CD4-positive, alpha-beta memory T cell (primary cell): Measurements from ENCODE around the gene TMBIM6. TPM values are rescaled to one million over a fixed set of nuclear protein-coding genes. Genes with fewer than 3 reads are reported as not detected.
"Not testable (repeated sequence)": the region's sequence is repeated elsewhere in the genome, so short reads cannot be mapped to it uniquely, and the experiment has no call there.

ENCODE experiments used
- CTCF ChIA-PET: fragments of 350-600 bp; sonication (Branson Sonifier 250); formaldehyde crosslinking; loops from one replicate; lab custom pipeline; 2021; ENCODE audit warnings: inconsistent platforms; ENCODE audit not compliant: partially characterized antibody; lab: Charles Lee
- POLR2A ChIA-PET: fragments of 350-600 bp; sonication (Branson Sonifier 250); formaldehyde crosslinking; loops from one replicate; lab custom pipeline; 2021; ENCODE audit not compliant: partially characterized antibody; lab: Charles Lee
- DNase-seq, 5 donors: peaks; one replicate each; pipeline versions ENCODE4 v3.0.0 to v3.0.0-alpha.2; 2020 to 2022; ENCODE audit warnings: mixed read lengths in 1 of 5
- H3K27ac ChIP-seq: one replicate; pipeline ENCODE4 v1.7.0; 2013; ENCODE audit warnings: low read depth, low read length
- H3K27me3 ChIP-seq: 2 replicates; pipeline ENCODE4 v1.7.0; 2013; ENCODE audit warnings: mild to moderate bottlenecking, low read length, moderate library complexity; ENCODE audit not compliant: insufficient read depth
- H3K36me3 ChIP-seq: 2 replicates; pipeline ENCODE4 v1.7.0; 2013; ENCODE audit warnings: mild to moderate bottlenecking, low read length, moderate library complexity; ENCODE audit not compliant: insufficient read depth
- H3K4me1 ChIP-seq: 2 replicates; pipeline ENCODE4 v1.7.0; 2013; ENCODE audit warnings: mild to moderate bottlenecking, low read length, moderate library complexity; ENCODE audit not compliant: insufficient read depth
- H3K4me3 ChIP-seq, 2 donors: one replicate each; pipeline ENCODE4 v1.7.0; 2013; ENCODE audit warnings: low read length in 2 of 2, mild to moderate bottlenecking in 1 of 2
- H3K9me3 ChIP-seq, 2 donors: one replicate each; pipeline ENCODE4 v1.7.0; 2013; ENCODE audit warnings: low read length in 2 of 2, control low read depth in 1 of 2; ENCODE audit not compliant: control insufficient read depth in 1 of 2
- H3K27ac Mint-ChIP-seq, 7 donors: one replicate each; pipeline ENCODE4 v1.8.0; 2020 to 2021; ENCODE audit warnings: mixed read lengths in 7 of 7, mild to moderate bottlenecking in 6 of 7, inconsistent platforms in 3 of 7, moderate library complexity in 3 of 7
- H3K27me3 Mint-ChIP-seq, 2 donors: one replicate each; pipeline ENCODE4 v1.8.0; 2020 to 2021; ENCODE audit warnings: mixed read lengths in 2 of 2
- H3K36me3 Mint-ChIP-seq, 2 donors: one replicate each; pipeline ENCODE4 v1.8.0; 2020 to 2021; ENCODE audit warnings: mixed read lengths in 2 of 2, inconsistent platforms in 1 of 2, mild to moderate bottlenecking in 1 of 2
- H3K4me1 Mint-ChIP-seq, 4 donors: one replicate each; pipeline ENCODE4 v1.8.0; 2020 to 2021; ENCODE audit warnings: mixed read lengths in 4 of 4, mild to moderate bottlenecking in 1 of 4
- H3K4me3 Mint-ChIP-seq, 8 donors: one replicate each; pipeline ENCODE4 v1.8.0; 2020 to 2021; ENCODE audit warnings: mixed read lengths in 8 of 8, mild to moderate bottlenecking in 7 of 8, moderate library complexity in 6 of 8, inconsistent platforms in 3 of 8
- H3K9me3 Mint-ChIP-seq, 8 donors: one replicate each; pipeline ENCODE4 v1.8.0; 2020 to 2021; ENCODE audit warnings: mixed read lengths in 8 of 8, mild to moderate bottlenecking in 5 of 8, inconsistent platforms in 3 of 8, moderate library complexity in 1 of 8
- intact Hi-C: fragments of 100-400 bp; cut with micrococcal nuclease; formaldehyde crosslinking; loops from one replicate; pipeline ENCODE4 v1.15.1; 2023
- polyA plus RNA-seq, 2 donors: library from polyadenylated mRNA; unstranded; fragments of 300-500 nt; fragmentation: Illumina TruSeq; gene quantifications; one replicate each; pipeline ENCODE4 v1.2.3, GENCODE V29; 2021
- total RNA-seq, 2 experiments: library from RNA; stranded (reverse); gene quantifications; one replicate each; pipeline ENCODE4 v1.2.3, GENCODE V29; 2021

Gene TMBIM6
- total and polyA plus RNA-seq, 4 experiments from 2014 or later: 421 to 2,112 (median 655) TPM

- H3K36me3 ChIP-seq: no peaks in the 10 kb centered on the region
- Mint-ChIP-seq H3K4me1 (peaks cover 0 to 2% (median 0%) of the 10 kb centered on the region in 4 donors), H3K9me3 (no peaks in the 10 kb centered on the region), H3K4me3 (no peak overlapping the region), H3K27me3 (peaks cover 8 to 12% of the 10 kb centered on the region in 2 donors), H3K36me3 (no peaks in the 10 kb centered on the region), H3K27ac (no peak overlapping the region)
- POLR2A ChIA-PET: interaction anchor here (1.7 kb wide), 1 partner anchor 123 kb away, joined by 3 read pairs; the partner anchor contains the start of gene BCDIN3D
- intact Hi-C loops: loop anchor here (10.0 kb wide), 1 partner anchor 55 kb away; no protein-coding TSS in a partner anchor
- H3K27ac ChIP-seq: no peak overlapping the region
- H3K9me3 ChIP-seq: no peaks in the 10 kb centered on the region
- CTCF ChIA-PET: interaction anchor here (0.6 to 0.9 kb wide), 2 partner anchors 21 to 76 kb away, joined by 3 to 4 read pairs; no protein-coding TSS in a partner anchor
- no peaks in the 10 kb centered on the region for H3K27me3 ChIP-seq
- H3K4me3 ChIP-seq: no peak overlapping the region
- no peak for DNase-seq
- H3K4me1 ChIP-seq: no peaks in the 10 kb centered on the region
Measured at GRCh38 chr12:49720214-49720613, 21.1 kb upstream of the TMBIM6 start.

- H3K36me3 ChIP-seq, H3K4me3 Mint-ChIP-seq, H3K27ac ChIP-seq, H3K36me3 Mint-ChIP-seq, H3K27ac Mint-ChIP-seq, H3K4me1 ChIP-seq, CTCF ChIA-PET, H3K4me3 ChIP-seq, H3K27me3 ChIP-seq, H3K9me3 Mint-ChIP-seq, H3K9me3 ChIP-seq, H3K4me1 Mint-ChIP-seq, DNase-seq: not testable (repeated sequence)
- H3K27me3 Mint-ChIP-seq: peaks cover 10 to 15% of the 10 kb centered on the region in 2 donors
- POLR2A ChIA-PET: interaction anchor here (1.7 kb wide), 1 partner anchor 121 kb away, joined by 3 read pairs; the partner anchor contains the start of gene BCDIN3D
- intact Hi-C loops: loop anchor here (10.0 kb wide), 1 partner anchor 53 kb away; no protein-coding TSS in a partner anchor
Measured at GRCh38 chr12:49721355-49721754, 20.0 kb upstream of the TMBIM6 start.

DNA sequence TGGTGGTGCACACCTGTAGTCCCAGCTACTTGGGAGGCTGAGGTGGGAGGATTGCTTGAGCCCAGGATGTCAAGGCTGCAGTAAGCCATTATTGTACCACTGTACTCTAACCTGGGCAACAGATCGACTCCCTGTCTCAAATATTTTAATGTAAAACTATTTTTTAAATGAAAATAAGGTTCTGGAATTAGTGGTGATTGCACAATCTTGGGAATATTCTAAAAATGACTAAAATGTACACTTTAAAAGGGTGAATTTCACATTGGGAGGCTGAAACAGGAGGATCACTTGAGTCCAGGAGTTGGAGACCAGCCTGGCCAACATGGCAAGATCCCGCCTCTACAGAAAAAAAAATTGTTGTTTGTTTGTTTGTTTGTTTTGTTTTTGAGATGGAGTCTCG lies 12.9 kb upstream of the TMBIM6 start:
- ChIA-PET CTCF (no interaction called here), POLR2A (no interaction called here)
- intact Hi-C loops: loop anchor here (10.0 kb wide), 1 partner anchor 46 kb away; no protein-coding TSS in a partner anchor

DNA sequence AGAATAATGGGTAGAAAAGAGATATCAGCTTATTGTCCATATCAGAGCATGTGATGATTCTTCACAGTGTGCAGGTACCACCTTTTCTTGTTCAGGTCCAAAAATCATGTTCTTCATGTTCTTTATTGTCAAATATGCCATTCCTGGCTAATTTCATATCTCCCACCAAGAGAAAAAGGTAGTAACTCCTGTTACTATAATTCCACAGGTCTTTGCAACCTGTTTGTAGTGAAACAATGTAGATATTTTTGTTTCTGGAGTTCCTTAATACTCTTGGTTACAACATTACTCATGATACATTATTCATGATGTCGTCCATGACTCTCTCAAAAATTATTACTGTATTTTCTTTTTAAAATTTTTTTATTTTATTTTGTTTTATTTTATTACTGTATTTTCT lies 11.3 kb upstream of the TMBIM6 start:
- no peaks in the 10 kb centered on the region for H3K27me3 ChIP-seq
- intact Hi-C loops: no loop called here
- H3K27me3 Mint-ChIP-seq: peaks cover 7 to 8% of the 10 kb centered on the region in 2 donors
- ChIA-PET POLR2A (interaction anchor here (0.7 kb wide), 1 partner anchor 16 kb away, joined by 3 read pairs; no protein-coding TSS in a partner anchor), CTCF (no interaction called here)
- H3K36me3 ChIP-seq: no peaks in the 10 kb centered on the region
- no peak overlapping the region for H3K4me3 ChIP-seq
- DNase-seq: no peak
- no peaks in the 10 kb centered on the region for H3K4me1 Mint-ChIP-seq
- H3K9me3 ChIP-seq: no peaks in the 10 kb centered on the region
- peaks cover 0 to 5% (median 1%) of the 10 kb centered on the region in 8 donors for H3K9me3 Mint-ChIP-seq
- H3K27ac ChIP-seq: no peak overlapping the region
- H3K4me3 Mint-ChIP-seq: no peak overlapping the region
- H3K4me1 ChIP-seq: no peaks in the 10 kb centered on the region
- H3K36me3 Mint-ChIP-seq: no peaks in the 10 kb centered on the region
- H3K27ac Mint-ChIP-seq: no peak overlapping the region

More for the DNA sequence above, 12.9 kb upstream of the TMBIM6 start:
- Histone ChIP-seq H3K9me3 (no peaks in the 10 kb centered on the region), H3K4me3 (no peak overlapping the region), H3K27ac (no peak overlapping the region), H3K4me1 (no peaks in the 10 kb centered on the region), H3K27me3 (no peaks in the 10 kb centered on the region), H3K36me3 (no peaks in the 10 kb centered on the region)
- no peak overlapping the region for H3K4me3 Mint-ChIP-seq
- no peaks in the 10 kb centered on the region for H3K4me1 Mint-ChIP-seq
- H3K27me3 Mint-ChIP-seq: peaks cover 15% of the 10 kb centered on the region in 2 donors
- DNase-seq: no peak
- no peaks in the 10 kb centered on the region for H3K36me3 Mint-ChIP-seq
- H3K9me3 Mint-ChIP-seq: peaks cover 0 to 2% (median 0%) of the 10 kb centered on the region in 8 donors
- H3K27ac Mint-ChIP-seq: no peak overlapping the region

DNA sequence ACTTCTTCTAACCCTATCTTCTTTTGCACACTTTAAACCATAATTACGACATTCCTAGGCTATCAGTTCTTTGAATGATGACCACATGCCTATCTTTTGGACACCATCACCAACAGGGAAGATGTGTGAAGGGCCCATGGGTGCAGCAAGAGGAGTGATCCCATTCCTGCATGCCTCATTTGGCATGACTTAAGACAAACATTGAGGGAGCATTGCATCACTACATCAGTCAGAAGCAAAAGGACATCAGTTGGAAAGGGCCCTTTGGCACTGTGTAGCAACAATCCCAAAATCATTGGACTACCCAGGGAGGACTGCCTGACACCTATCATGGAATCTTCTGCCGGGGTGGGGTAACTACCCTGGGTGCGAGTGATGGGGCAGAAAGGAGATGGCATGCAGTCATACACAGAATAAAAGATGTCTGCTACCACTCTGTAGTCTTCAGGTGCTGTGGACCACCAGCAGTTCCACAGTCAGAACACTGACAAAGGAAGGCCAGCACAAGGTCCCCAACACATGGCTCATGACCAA lies 10.7 kb upstream of the TMBIM6 start:
- ChIA-PET POLR2A (no interaction called here), CTCF (no interaction called here)

DNA sequence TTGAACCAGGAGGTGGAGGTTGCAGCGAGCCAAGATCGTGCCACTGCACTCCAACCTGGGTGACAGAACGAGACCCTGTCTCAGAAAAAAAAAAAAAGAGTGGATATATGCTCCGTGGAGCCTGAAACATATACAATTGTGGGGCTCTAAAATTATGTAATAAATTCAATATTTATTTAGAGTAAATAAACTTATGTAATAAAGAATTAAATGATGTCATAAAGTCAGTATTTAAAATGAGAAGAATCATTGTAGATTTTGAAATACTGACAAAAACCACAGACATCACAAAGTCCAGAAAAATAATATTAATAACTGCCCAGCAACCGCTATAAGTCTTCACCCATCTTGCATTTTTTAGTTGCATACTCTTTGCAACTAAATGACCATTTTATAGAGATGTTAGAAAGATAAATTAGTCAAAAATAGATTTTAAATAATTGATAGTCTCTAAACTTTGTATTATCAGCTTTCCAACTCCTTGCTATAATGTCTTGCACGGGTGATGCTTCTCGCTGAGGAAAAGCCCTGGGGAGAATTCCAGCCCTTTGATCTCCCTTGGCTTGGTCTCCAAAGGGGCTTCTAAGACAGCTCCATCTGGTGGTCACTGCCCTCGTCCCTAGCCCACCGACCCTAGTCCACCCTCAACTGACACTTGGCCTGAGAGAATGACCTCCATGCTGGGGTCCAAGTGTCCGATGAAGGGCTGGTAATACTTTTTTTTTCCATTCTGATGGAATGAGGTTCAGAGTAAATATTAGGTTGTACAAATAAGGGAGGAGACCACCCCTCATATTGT lies 7.9 kb upstream of the TMBIM6 start:
- no peaks in the 10 kb centered on the region for H3K36me3 ChIP-seq
- no peaks in the 10 kb centered on the region for H3K4me1 ChIP-seq
- no peak overlapping the region for H3K27ac Mint-ChIP-seq
- ChIA-PET POLR2A (no interaction called here), CTCF (no interaction called here)
- DNase-seq: no peak
- peaks cover 0 to 5% of the 10 kb centered on the region in 2 donors for H3K36me3 Mint-ChIP-seq
- H3K4me1 Mint-ChIP-seq: no peaks in the 10 kb centered on the region
- H3K27ac ChIP-seq: no peak overlapping the region
- H3K4me3 Mint-ChIP-seq: no peak overlapping the region
- H3K9me3 ChIP-seq: no peaks in the 10 kb centered on the region
- H3K4me3 ChIP-seq: no peak overlapping the region
- intact Hi-C loops: no loop called here
- peaks cover 0 to 3% of the 10 kb centered on the region in 2 donors for H3K27me3 Mint-ChIP-seq
- H3K9me3 Mint-ChIP-seq: peaks cover 0 to 9% (median 3%) of the 10 kb centered on the region in 8 donors
- no peaks in the 10 kb centered on the region for H3K27me3 ChIP-seq

More for the DNA sequence above, 10.7 kb upstream of the TMBIM6 start:
- Histone ChIP-seq H3K9me3 (no peaks in the 10 kb centered on the region), H3K4me3 (no peak overlapping the region), H3K36me3 (no peaks in the 10 kb centered on the region), H3K27me3 (no peaks in the 10 kb centered on the region), H3K27ac (no peak overlapping the region), H3K4me1 (no peaks in the 10 kb centered on the region)
- H3K27ac Mint-ChIP-seq: no peak overlapping the region
- no peaks in the 10 kb centered on the region for H3K4me1 Mint-ChIP-seq
- H3K4me3 Mint-ChIP-seq: no peak overlapping the region
- peaks cover 0 to 5% of the 10 kb centered on the region in 2 donors for H3K36me3 Mint-ChIP-seq
- intact Hi-C loops: no loop called here
- peaks cover 0 to 9% (median 4%) of the 10 kb centered on the region in 8 donors for H3K9me3 Mint-ChIP-seq
- DNase-seq: no peak
- peaks cover 4 to 7% of the 10 kb centered on the region in 2 donors for H3K27me3 Mint-ChIP-seq

- H3K9me3 Mint-ChIP-seq, H3K27me3 ChIP-seq, POLR2A ChIA-PET, intact Hi-C loops, H3K36me3 Mint-ChIP-seq, H3K9me3 ChIP-seq, H3K4me1 Mint-ChIP-seq, H3K27ac ChIP-seq, H3K27ac Mint-ChIP-seq, H3K4me1 ChIP-seq, H3K4me3 ChIP-seq, H3K36me3 ChIP-seq, H3K27me3 Mint-ChIP-seq, DNase-seq: not testable (repeated sequence)
- H3K4me3 Mint-ChIP-seq: peak overlapping the region in 1 of 8 donors; percentile 48
- CTCF ChIA-PET: interaction anchor here (0.6 kb wide), 1 partner anchor 770 kb away, joined by 3 read pairs; the partner anchor contains the start of gene DIP2B
Measured at GRCh38 chr12:49734900-49735299, 6.5 kb upstream of the TMBIM6 start.
